ENCODE data around the gene GATA5.

GATA5 gene, protein sequence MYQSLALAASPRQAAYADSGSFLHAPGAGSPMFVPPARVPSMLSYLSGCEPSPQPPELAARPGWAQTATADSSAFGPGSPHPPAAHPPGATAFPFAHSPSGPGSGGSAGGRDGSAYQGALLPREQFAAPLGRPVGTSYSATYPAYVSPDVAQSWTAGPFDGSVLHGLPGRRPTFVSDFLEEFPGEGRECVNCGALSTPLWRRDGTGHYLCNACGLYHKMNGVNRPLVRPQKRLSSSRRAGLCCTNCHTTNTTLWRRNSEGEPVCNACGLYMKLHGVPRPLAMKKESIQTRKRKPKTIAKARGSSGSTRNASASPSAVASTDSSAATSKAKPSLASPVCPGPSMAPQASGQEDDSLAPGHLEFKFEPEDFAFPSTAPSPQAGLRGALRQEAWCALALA
- total RNA-seq = 0 reads per million in 4 donors

DNA sequence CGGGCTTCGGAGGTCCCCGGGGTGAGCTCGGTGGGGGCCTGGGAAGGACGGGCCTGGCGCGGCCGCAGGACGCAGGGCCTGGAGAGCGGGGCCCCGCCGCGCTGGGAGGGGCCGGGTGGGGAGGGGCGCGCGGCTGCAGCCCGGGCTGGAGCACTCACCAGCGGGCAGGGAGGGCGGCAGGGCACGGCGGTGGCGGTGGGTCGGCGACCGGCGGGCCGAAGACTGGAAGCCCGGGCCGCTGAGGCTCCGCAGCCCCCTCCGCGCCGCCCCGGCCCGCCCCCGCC lies at the start of gene GATA5:
GATA5 (minus strand) TSS at position 224 of the 284 bp plus-strand sequence. CDS start 474 bp downstream, outside the sequence.
- DNase-seq = no peak

DNA sequence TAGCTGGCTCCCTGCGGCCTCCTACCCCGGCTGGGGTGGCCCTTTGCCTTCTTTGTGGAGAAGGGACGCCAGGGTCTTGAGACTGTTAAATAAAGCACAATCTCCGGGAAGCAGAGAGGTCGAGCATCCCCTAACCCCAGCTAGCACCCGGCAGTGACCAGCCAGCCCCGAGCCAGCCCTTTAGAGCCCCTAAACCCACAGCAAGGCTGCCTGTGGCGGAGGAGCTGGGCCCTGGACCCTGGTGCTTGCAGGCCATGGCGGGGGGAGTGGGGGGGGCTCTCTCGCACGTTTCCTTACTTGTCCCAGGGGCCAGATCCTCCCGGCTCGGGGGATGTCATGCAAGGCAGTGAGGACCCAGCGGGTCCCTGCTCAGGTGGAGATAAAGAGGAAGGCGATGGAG lies 49.2 kb upstream of the GATA5 start:
- no peak for DNase-seq

DNA sequence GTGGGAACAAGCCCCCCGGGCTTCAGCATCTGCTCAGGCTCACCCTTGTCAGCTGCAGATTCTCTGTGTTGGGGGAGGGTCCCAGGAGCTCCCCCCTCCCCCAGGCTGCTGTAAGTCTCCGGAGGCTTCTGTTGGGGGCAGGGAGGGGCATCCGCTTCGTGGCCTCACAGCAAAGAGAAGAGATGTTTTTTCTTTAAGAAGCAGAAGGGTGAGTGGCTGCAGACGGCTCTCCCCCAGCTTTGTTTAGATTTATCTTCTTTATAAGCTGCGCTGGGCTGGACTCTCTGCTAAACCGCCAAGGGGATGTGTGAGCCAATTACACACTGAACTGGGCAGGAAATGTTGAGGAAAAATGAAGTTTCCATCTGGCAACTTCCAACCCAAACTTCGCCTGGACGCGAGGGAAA lies 48.7 kb upstream of the GATA5 start:
- DNase-seq = no peak

DNA sequence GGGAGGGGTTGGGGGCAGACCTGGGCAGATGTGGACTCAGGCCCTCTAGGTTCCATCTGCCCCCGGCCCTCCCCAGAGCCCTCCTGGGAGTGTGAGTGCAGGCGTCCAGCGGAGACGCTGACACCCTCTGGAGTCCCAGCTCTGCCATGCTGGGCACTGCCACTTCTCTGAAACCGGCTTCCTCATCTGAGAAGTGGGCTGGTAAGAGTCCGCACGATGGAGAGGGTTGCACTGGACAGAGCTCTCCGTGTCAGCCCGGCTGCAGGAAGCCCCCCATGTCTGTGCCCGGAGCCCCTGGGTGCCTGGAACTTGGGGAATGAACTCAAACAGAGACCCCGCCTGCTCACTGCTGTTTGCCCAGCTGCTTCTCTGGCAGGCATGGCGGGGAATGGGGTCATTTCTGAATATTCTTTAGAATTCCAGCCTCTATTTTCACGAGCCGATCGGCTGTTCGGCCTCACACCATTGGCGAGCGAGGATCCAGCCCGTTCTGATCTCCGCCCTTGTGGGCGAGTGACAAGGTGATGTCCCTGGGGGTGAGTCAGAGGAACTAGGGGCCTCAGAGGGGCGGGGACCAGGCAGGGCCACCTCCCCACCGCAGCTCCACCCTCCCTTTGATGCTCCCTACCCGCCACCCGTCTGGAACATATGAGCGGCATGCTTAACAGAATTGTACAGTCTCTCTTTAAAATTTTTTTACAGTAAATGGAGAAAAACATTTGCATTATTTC lies 47.8 kb upstream of the GATA5 start:
- DNase-seq = peak in 2 of 5 donors; percentile 11 to 42

DNA sequence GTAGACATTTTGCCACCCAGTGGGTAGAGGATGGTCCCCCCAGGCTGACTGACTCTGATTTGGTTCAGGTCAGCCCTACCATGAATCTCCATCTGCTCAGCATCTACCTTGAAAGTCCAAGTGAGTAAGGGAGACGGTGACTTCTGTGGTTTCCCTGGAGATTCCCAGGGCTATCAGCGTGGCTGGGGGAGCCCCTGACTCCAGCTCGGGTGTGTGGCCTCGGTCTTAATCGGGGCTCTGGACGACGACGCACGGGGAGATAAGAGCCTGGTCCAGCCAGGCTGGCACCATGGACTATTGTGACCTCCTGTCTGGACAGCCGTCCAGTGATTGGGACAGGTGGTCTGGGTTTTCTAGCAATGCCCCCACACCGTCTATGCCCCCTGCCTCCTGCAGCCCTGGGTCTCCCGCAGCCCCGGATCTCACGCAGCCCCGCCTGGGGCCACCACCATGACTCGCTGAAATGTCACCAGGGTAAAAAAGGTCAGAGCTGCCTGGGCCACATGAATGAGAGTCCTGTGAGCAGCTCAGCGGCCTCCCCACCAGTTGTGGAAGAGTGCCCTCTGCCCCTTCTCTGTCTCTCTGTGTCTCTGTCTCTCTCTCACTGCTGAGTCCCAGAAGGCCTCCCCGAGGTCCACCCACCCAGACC lies 47.1 kb upstream of the GATA5 start:
- DNase-seq = no peak

DNA sequence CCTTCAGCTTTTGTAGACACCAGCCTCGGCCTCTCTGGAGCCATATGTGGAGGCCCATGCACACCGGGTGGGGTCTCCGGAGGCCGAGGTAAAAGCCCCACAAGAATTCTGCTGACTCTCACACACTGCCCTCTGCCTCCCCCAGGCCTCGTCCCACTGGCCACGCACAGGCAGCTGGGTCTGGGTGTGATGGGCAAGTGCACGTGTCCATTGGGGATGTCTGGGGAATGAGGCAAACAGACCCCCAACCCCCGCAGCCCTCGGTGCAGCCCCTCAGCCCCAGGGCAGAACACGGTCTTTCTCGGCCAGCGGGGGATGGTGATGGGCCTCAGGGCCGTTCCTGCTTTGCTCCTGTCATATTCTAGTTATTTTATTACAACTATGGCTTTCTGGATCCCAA lies 44.0 kb upstream of the GATA5 start:
- DNase-seq = no peak

DNA sequence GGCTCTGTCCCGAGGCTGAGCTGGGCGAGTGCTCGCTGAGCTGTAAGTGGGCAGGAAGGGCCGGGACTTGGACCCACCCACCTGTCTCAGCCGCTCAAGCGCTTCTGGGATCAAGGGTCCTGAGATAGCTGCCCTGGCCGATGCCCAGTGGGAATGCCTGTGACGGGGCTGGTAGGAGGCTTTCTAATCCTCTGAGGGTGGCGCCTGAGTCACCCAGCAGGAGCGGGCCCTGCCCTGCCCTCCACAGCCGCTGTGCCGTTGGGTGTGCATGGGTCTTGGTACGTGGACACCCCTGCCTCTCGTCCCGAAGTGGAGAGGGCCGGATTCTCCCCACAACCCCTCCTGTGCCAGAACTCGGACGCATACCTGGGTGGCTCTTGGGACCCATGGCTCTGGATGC lies 43.1 kb upstream of the GATA5 start:
- no peak for DNase-seq

DNA sequence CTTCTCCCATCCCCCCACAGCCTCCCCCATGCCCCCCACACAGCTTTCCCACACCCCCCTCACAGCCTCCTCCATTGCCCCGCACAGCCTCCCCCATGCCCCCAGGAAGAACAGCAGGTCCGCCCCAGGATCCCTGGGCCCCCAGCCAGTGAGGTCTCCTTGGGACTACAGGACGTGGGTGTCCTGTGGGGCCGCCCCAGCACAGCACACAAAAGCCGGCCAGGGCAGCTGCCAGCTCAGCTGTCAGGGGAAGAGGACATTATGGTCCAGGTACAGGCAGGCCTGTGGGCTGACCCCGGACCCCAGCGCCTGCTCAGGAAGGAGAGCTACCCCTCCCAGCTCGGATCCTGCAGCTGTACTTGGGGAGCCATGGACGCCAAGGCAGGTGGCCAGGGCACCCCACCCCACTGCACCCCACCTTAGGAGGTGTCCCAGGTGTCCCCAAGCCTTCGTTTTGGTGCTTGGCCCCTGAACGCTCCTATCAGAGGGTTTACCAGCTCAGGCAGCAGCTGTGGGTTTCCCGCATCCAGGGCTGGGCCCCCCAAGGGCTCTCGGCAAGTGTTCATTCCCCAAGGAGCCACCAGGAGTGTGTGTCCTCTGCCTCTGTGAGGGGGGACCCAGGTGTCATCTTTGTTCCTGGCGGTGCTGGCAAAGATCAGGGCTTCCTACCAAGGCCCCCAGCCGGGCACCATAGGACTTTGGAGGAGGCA lies 42.3 kb upstream of the GATA5 start:
- DNase-seq = no peak

DNA sequence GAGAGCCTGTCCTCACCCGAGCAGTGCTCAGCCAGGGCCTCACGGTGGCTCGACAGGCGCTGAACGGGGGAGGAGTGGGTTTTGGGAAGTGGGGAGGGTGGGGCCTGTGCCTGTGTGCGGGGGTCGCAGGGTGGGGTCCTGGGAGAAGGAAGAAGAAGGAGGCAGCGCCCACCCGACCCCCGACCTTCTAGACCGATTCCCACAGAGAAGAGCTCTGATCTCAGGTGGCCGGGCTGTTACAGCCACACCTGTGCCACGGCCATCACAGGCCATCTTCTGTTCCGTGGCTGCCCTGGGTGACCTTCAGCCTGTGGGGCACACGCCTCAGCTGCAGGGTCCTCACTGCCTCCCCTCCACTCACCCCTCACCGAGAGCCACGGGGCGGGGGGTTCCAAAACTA lies 41.4 kb upstream of the GATA5 start:
- no peak for DNase-seq

DNA sequence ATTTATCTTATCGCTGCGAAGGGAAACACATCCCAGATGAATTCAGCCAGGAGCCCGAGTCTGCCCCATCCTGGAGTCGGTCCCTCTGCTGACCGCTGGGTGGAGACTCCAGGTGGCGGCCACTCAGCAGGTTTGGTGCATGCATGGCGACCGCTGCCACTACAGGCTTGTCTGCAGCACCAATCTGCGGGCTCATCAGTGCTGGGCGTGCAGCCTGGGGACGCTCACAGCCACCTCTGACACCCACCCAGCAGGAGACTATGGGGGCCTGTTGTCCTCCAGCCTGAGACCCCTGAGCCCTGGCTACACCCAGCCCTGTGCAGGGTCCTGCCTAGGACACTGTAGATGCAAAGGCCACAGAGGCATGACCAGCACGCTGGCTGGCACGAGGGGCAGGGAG lies 40.5 kb upstream of the GATA5 start:
- DNase-seq = no peak

DNA sequence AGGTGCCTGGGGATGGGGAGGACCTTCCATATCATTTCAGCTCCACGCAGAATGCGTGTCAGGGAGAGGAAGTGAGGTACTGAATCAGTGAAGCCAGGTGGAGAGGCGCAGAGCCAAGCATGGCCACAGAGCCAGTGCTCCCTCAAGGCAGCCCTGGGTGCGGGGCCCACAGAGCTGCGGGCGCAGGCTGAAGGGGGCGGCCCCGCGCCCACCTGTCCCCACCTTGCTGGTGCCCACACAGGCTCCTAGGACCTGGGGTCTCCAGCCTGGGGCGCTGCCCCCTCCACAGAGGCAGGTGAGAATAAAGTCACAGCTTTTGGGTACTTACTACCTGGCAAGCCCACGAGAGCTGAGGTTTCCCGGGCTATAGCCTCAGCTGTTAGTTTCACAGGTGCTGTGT lies 40.0 kb upstream of the GATA5 start:
- no peak for DNase-seq

DNA sequence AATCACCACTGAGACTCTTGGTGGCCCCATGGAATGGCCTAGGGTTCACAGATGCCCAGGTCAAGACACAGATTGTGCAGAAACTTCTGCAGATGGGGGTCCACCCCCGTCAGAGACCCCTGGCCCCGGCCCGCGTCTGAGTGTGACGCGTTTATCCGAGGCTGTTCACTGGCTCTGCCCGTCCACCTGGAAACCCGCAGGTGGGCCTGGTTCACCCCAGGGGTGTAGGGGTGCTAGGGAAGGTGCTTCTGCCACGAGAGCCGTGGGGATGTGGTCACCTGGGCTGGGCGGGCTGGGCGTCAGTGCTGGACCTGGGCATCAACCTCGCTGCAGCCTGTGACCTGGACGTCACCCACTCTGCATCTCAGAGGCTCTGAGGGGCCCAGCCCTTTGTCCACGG lies 39.5 kb upstream of the GATA5 start:
- DNase-seq = no peak

DNA sequence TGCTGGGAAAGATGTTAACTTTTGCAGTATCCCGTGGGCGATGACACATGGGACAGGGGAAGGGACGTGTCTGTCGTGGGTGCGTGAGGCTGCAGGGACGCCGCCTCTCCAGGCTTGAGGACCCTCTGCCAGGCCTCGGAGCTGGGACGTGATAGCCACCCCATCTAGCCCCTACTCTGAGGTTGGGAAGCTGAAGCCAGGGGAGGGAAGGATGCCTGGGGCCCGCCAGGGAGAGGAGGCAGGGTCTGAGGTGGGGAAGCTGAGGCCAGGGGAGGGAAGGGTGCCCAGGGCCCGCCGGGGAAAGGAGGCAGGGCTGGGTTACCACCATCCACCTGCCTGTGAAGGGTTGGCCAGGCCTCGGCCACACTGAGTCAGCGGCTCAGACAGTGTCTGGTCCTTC lies 38.2 kb upstream of the GATA5 start:
- no peak for DNase-seq

DNA sequence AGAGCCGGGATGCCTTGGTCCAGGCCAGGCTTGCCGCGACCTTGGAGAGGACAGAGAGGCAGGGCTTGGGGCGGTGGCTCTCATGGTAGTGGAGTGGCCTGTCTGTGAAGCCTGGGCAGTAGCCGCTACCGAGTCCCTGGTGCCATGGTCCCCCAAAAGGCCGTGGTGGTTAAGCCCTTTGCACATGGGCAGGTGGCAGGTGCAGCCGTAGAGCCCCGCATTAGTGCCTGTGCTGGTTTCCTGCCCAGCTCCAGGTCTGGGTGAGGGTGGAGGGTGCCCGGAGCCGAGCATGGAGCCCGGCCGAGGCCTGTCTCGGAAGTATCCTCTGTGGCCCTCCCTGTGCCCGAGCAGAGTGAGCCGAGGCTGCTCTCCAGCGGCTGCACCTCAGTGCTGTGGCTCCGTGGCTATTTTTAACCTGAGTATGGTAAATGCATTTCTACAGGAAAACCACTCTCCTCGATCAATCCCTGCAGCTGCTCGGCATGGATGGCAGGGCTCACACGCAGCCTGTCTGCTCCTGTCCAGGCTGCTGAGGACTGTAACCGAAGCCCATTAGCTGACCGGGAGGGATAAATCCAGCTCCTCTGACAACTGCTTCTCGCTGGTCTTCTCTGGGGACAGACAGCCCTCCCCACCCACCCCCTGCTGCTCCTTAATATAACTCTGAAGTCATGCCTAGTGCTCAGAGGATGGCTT lies 36.3 kb upstream of the GATA5 start:
- no peak for DNase-seq

DNA sequence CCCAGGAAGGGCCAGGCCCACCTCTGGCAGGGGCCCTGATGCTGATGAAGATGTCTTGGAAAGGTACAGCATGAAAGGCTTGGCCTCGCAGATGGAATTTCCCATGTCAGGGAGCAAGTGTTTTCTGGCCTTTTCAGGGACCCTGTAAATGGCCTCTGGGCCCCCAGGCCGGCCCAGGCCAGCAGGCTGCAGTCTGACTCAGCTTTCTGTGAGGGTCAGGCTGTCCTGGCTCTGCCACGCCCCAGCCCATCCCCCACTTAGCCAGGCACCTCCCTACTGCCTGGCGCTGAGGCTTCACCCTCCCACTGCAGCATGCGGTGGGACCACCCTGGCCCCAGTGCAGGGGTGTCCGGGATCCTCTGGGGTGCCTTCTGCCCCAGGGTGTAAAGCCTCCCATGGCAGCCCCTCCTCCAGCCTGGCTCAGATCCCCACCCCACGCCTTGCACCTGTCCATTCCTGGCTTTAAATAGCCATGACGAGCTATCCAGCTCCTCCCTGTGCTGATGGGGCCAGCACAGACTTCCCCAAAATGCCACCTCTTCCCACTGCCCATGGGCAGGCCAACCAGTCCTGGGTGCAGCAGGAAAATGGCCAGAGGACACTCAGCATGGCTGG lies 35.6 kb upstream of the GATA5 start:
- DNase-seq = no peak

DNA sequence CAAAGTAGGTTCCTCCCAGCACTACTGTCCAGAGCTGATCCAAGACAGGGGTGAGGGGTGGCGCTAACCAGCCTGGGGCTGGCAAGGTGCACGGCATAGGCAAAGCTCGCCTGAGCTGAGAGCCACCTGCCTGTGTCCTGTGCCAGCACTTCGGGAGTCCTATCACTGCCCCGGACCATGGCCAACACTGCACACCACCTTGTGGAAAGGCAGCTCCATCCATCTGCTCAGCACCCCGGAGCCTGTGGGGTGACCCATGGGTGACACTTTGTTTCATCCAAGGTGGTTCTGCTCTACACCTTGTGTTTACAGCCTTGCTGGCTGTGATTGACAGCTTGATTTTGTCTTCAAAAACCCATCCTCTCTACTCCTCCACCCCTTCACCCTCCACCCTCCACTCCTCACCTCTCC lies 32.9 kb upstream of the GATA5 start:
- DNase-seq = peak in 1 of 5 donors; percentile 16

DNA sequence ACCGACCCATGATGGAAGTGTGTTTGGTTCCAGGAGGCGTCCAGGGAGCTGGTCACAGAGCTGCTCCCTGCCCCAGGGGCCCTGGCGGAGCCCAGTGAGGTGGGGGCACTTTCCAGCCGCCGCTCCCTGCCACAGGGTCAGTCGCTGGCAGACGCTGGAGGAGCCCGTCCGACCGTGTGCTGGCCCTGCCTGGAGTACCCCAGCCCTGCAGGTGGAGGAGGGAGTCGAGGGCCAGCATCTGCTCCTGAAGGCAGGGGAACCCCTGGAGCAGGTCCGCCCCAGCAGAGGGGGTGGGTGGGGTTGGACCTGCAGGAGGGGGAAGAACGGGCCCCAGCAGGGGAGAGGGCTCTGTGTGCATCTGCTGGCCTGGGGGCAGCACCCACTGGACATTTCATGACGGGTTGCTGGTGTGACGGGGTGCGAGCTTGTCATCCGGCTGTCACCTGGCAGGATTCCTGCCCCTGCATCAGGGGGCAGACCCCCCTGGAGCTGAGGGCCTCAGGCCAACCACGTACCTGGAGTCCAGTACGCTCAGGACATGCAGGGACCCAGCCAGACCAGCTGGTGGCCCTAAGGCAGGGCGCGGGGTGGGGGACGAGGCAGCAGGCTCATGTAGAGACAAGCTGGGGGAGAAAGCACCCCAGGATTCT lies 32.3 kb upstream of the GATA5 start:
- DNase-seq = no peak

DNA sequence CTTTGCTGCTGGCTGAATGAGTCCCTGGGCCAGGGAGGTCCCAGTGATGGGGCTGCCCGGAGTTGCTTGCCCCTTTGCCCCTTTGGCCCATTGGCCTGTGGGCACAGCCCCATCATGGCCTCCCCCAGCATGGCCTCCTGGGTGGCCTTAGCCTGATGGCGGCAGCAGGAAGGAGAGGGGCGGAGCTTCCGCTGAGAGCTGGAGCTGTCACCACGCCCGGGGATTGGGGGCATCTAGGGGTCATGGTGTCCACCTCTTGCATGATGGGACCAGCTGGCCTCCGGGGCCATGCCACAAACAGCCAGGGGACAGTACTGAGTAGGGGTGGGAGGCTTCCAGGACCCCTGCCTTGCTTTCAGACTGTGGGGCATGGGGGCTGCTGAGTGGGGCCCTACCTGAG lies 31.5 kb upstream of the GATA5 start:
- DNase-seq = no peak

DNA sequence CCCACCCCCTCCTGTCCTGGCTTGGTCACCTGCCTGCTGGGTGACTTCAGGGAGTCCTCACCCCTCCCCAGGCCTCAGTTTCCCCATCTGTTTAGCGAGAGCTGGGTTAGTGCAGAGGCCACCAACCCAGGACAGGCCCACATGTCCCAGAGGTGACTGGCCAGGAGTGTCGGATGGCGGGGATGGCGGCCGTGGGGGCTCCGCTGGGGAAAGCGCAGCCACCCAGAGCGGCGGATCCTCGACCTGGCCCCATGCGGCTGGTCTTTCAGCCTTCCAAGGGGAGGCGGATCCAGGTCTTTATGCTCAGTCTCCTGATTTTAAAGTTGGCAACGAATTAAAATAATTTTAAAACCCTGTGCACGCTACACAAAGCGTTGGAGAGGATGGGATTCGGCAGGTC lies 31.0 kb upstream of the GATA5 start:
- no peak for DNase-seq

DNA sequence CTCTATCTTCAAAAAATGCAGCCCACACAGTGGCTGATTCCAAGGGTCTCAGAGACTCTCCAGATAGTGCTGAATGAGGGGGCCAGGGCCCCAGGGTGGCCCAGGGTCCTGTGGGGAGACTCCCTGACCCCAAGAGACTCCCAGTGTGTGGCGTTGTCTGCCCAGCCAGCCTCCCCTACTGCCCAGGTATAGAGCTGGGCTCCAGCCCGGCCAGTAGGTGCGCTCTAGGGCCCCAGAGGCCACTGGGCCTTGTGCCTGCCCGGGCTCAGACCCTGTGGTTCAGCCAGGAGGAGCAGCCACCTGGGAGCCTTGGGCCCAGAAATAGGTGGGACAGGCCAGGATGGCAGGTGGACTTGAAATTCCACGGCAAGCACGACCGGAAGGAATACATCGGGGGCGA lies 30.3 kb upstream of the GATA5 start:
- no peak for DNase-seq

DNA sequence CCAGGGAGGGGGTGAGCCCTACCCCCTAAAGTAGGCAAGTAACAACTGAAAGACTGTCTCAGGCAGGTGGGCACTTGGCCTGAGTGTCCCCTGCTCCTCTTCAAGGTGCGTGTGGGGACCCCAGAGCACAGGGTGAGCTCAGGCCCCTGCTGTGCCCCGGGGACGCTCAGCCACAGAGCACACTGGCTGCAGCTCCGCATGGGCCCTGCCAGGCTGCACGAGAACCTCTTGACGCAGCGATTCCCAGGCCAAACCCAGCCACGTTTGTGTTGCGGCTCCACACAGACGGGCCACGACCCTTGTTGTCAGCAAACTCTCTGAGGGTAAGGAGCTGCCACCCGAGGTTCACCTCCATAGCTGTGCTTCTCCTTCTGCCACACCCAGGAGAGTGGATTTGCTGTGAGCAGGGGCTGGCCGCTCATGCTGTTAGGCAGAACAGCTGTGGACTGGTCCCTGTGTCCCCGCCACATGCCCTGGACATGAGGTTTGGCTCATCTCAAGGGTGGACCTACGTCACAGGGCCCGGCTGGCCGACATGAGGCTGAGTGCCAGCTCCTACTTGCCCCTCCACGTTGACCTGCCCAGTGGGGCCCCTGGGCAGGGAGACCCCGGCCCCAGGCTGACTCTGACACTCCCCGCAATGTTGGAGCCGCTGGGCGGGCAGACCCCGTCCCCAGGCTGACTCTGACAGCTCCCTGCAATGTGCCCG lies 29.7 kb upstream of the GATA5 start:
- DNase-seq = no peak

Measured in T-helper 1 cell (primary cell).